CD8-positive, alpha-beta memory T cell (primary cell): ENCODE measurements around the gene AP1B1. TPM values are rescaled to one million over a fixed set of nuclear protein-coding genes. Genes with fewer than 3 reads are reported as not detected.
A peak's percentile ranks its signal among the peaks of the same experiment; 100 is the strongest.

Experiments used
- CTCF ChIA-PET: fragments of 350-600 bp; sonication (Branson Sonifier 250); formaldehyde crosslinking; loops from one replicate; lab custom pipeline; 2021; ENCODE audit warnings: antibody characterized with exemption; lab: Charles Lee
- POLR2A ChIA-PET: fragments of 350-600 bp; sonication (Branson Sonifier 250); formaldehyde crosslinking; loops from one replicate; lab custom pipeline; 2021; ENCODE audit warnings: antibody characterized with exemption; lab: Charles Lee
- DNase-seq, 5 donors: peaks; one replicate each; pipeline versions ENCODE4 v3.0.0 to v3.0.0-alpha.2; 2020 to 2022; ENCODE audit warnings: mixed read lengths in 1 of 5
- H3K27ac ChIP-seq: one replicate; pipeline ENCODE4 v1.7.0; 2013; ENCODE audit warnings: low read depth, mild to moderate bottlenecking, low read length, moderate library complexity
- H3K27me3 ChIP-seq: 2 replicates; pipeline ENCODE4 v1.7.0; 2013; ENCODE audit warnings: low read length, mild to moderate bottlenecking; ENCODE audit not compliant: insufficient read depth, poor library complexity, severe bottlenecking
- H3K36me3 ChIP-seq: 2 replicates; pipeline ENCODE4 v1.7.0; 2013; ENCODE audit warnings: mild to moderate bottlenecking, low read length, moderate library complexity; ENCODE audit not compliant: insufficient read depth
- H3K4me1 ChIP-seq: 2 replicates; pipeline ENCODE4 v1.7.0; 2013; ENCODE audit warnings: mild to moderate bottlenecking, low read length, moderate library complexity; ENCODE audit not compliant: insufficient read depth
- H3K4me3 ChIP-seq: 2 replicates; pipeline ENCODE4 v1.7.0; 2013; ENCODE audit warnings: mild to moderate bottlenecking, low read length
- H3K9me3 ChIP-seq: 2 replicates; pipeline ENCODE4 v1.7.0; 2013; ENCODE audit warnings: mild to moderate bottlenecking, low read length
- H3K27ac Mint-ChIP-seq, 8 donors: one replicate each; pipeline ENCODE4 v1.8.0; 2020 to 2021; ENCODE audit warnings: mixed read lengths in 8 of 8, mild to moderate bottlenecking in 6 of 8, inconsistent platforms in 3 of 8, moderate library complexity in 3 of 8
- H3K27me3 Mint-ChIP-seq, 2 donors: one replicate each; pipeline ENCODE4 v1.8.0; 2020 to 2021; ENCODE audit warnings: mixed read lengths in 2 of 2, mild to moderate bottlenecking in 1 of 2, moderate library complexity in 1 of 2
- H3K36me3 Mint-ChIP-seq, 3 donors: one replicate each; pipeline ENCODE4 v1.8.0; 2020 to 2021; ENCODE audit warnings: mixed read lengths in 3 of 3, inconsistent platforms in 1 of 3, mild to moderate bottlenecking in 1 of 3
- H3K4me1 Mint-ChIP-seq, 3 donors: one replicate each; pipeline ENCODE4 v1.8.0; 2020 to 2021; ENCODE audit warnings: mixed read lengths in 3 of 3, inconsistent platforms in 1 of 3, mild to moderate bottlenecking in 1 of 3
- H3K4me3 Mint-ChIP-seq, 7 donors: one replicate each; pipeline ENCODE4 v1.8.0; 2020 to 2021; ENCODE audit warnings: mixed read lengths in 7 of 7, mild to moderate bottlenecking in 6 of 7, moderate library complexity in 4 of 7, inconsistent platforms in 2 of 7
- H3K9me3 Mint-ChIP-seq, 5 donors: one replicate each; pipeline ENCODE4 v1.8.0; 2020 to 2022; ENCODE audit warnings: mixed read lengths in 5 of 5, mild to moderate bottlenecking in 3 of 5, moderate library complexity in 2 of 5, inconsistent platforms in 1 of 5
- polyA plus RNA-seq: library from polyadenylated mRNA; unstranded; fragments of 300-500 nt; fragmentation: Illumina TruSeq; gene quantifications from one replicate; pipeline ENCODE4 v1.2.3, GENCODE V29; 2021
- total RNA-seq, 2 experiments: library from RNA; stranded (reverse); gene quantifications; one replicate each; pipeline ENCODE4 v1.2.3, GENCODE V29; 2021

Gene AP1B1
- total and polyA plus RNA-seq, 3 experiments from 2014 or later: 22.9 to 75.1 (median 75.0) TPM

DNA sequence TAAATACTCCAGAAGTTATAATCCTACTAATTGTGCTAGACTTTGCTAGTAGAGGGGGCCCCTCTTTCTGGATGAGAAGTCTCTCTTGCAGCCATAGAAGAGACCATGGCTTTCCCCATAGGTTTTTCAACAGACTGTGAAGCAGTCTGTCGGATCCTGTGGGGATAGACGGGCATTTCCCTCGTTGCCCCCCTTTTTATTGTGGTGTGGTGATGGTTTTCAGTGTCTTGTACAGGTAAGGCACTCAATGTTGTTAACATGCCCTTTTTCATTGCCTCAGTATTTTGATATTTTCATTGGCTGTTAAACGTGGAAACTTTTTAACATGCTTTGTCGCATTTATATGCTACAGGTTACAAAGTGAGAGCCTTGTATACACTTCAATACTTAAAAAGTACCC, 98.3 kb downstream of the AP1B1 start:
- Mint-ChIP-seq H3K27me3 (peaks cover 0 to 2% of the 10 kb centered on the region in 2 donors), H3K36me3 (peaks cover 20 to 95% (median 38%) of the 10 kb centered on the region in 3 donors), H3K4me1 (peaks cover 13 to 51% (median 28%) of the 10 kb centered on the region in 3 donors), H3K4me3 (no peak overlapping the region), H3K27ac (peak overlapping the region in 1 of 8 donors; percentile 26), H3K9me3 (no peaks in the 10 kb centered on the region)
- POLR2A ChIA-PET: no interaction called here
- Histone ChIP-seq H3K27ac (no peak overlapping the region), H3K27me3 (no peaks in the 10 kb centered on the region), H3K4me1 (no peaks in the 10 kb centered on the region), H3K4me3 (no peak overlapping the region), H3K9me3 (no peaks in the 10 kb centered on the region), H3K36me3 (peaks cover 75% of the 10 kb centered on the region)
- CTCF ChIA-PET: no interaction called here
- no peak for DNase-seq

DNA sequence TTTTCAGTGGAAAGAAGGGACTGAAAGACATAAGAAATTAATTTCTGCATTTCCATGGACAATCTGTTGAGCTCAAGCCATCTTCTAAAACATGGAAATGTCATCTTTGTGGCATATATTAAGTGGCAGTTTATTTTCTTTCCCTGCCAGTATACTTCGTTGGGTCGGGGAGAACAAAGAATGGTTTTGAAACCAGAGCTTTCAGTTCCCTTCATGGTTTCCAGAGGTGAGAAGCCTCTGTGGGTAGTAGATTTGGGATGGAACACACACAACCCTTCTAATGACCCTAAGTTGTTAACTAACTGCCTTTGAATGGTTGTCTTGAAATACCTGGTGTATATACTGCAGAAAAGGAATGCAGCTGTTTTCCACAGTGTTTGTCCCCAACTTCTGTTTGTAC, 99.5 kb downstream of the AP1B1 start:
- Histone ChIP-seq H3K36me3 (peaks cover 81% of the 10 kb centered on the region), H3K27ac (no peak overlapping the region), H3K4me1 (no peaks in the 10 kb centered on the region), H3K27me3 (no peaks in the 10 kb centered on the region), H3K9me3 (no peaks in the 10 kb centered on the region), H3K4me3 (no peak overlapping the region)
- CTCF ChIA-PET: interaction anchor here (1.8 kb wide), 1 partner anchor 17 kb away, joined by 4 read pairs; no protein-coding TSS in a partner anchor
- Mint-ChIP-seq H3K4me3 (no peak overlapping the region), H3K27me3 (peaks cover 0 to 2% of the 10 kb centered on the region in 2 donors), H3K4me1 (peaks cover 18 to 51% (median 35%) of the 10 kb centered on the region in 3 donors), H3K9me3 (no peaks in the 10 kb centered on the region), H3K27ac (peak overlapping the region in 3 of 8 donors; percentile 0 to 39 (median 14)), H3K36me3 (peaks cover 26 to 94% (median 42%) of the 10 kb centered on the region in 3 donors)
- no peak for DNase-seq
- POLR2A ChIA-PET: no interaction called here

DNA sequence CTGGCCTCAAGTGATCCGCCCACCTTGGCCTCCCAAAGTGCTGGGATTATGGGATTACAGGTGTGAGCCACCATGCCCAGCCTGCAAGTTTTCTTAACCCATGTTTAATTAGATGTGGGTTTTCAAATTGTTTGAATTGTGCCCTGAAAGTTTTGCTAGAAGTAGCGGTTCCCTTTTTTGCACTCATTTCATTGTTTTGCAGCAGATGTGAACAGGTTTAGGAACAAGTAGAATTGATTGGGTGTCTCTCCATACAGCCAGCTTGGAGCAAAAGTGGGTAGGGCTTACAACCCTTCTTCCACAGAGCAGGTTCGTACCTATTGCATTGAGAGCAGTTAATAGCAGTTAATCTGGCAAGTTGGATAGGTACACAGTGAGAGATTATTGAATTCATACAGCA, 104.2 kb downstream of the AP1B1 start:
- Mint-ChIP-seq H3K9me3 (no peaks in the 10 kb centered on the region), H3K27ac (peak overlapping the region in 1 of 8 donors; percentile 2)
- POLR2A ChIA-PET: no interaction called here

DNA sequence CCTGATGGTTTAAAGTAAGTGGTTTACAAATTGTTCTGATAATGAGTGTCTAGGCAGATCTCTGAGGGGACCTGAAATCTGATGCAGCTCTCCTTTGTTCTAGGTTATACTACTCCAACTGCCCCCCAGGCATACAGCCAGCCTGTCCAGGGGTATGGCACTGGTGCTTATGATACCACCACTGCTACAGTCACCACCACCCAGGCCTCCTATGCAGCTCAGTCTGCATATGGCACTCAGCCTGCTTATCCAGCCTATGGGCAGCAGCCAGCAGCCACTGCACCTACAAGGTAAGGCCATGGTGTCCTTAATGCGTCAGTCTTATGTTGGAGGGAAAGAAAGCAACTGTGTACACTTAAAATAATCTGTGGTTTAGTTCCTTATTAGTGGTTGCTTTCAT, 110.4 kb downstream of the AP1B1 start:
- Histone ChIP-seq H3K4me3 (no peak overlapping the region), H3K9me3 (no peaks in the 10 kb centered on the region), H3K27ac (no peak overlapping the region), H3K36me3 (peaks cover 73% of the 10 kb centered on the region), H3K4me1 (peaks cover 33% of the 10 kb centered on the region), H3K27me3 (no peaks in the 10 kb centered on the region)
- ChIA-PET CTCF (no interaction called here), POLR2A (no interaction called here)
- H3K4me3 Mint-ChIP-seq: no peak overlapping the region
- no peaks in the 10 kb centered on the region for H3K27me3 Mint-ChIP-seq
- peaks cover 60 to 78% (median 76%) of the 10 kb centered on the region in 3 donors for H3K4me1 Mint-ChIP-seq
- no peaks in the 10 kb centered on the region for H3K9me3 Mint-ChIP-seq
- no peak for DNase-seq
- H3K27ac Mint-ChIP-seq: peak overlapping the region in 5 of 8 donors; percentile 2 to 62 (median 17)
- peaks cover 4 to 96% (median 26%) of the 10 kb centered on the region in 3 donors for H3K36me3 Mint-ChIP-seq

More for the DNA sequence above, 104.2 kb downstream of the AP1B1 start:
- Histone ChIP-seq H3K4me1 (no peaks in the 10 kb centered on the region), H3K27ac (no peak overlapping the region), H3K4me3 (no peak overlapping the region), H3K9me3 (no peaks in the 10 kb centered on the region), H3K36me3 (peaks cover 74% of the 10 kb centered on the region), H3K27me3 (no peaks in the 10 kb centered on the region)
- Mint-ChIP-seq H3K36me3 (peaks cover 18 to 95% (median 34%) of the 10 kb centered on the region in 3 donors), H3K4me1 (peaks cover 23 to 50% (median 45%) of the 10 kb centered on the region in 3 donors), H3K27me3 (peaks cover 0 to 2% of the 10 kb centered on the region in 2 donors), H3K4me3 (peak overlapping the region in 1 of 7 donors; percentile 23)
- DNase-seq: no peak
- CTCF ChIA-PET: no interaction called here

Other genes starting within 250 kb of the AP1B1 start
- not detected for gene EMID1, start 182.7 kb downstream of the AP1B1 start, total RNA-seq
- gene EMID1, start 182.7 kb downstream of the AP1B1 start, polyA plus RNA-seq: 0.31 TPM
- gene RHBDD3, start 120.6 kb downstream of the AP1B1 start, total RNA-seq: 10 to 100 TPM; 37.9 to 41.0 TPM
- gene RHBDD3, start 120.6 kb downstream of the AP1B1 start, polyA plus RNA-seq: 10.4 TPM
- 100 to 1,000 TPM; 312 to 327 TPM for gene EWSR1, start 120.3 kb downstream of the AP1B1 start, total RNA-seq
- gene EWSR1, start 120.3 kb downstream of the AP1B1 start, polyA plus RNA-seq: 219 TPM
- under 1 TPM; 0.61 to 0.71 TPM for gene GAS2L1, start 81.9 kb downstream of the AP1B1 start, total RNA-seq
- 0.58 TPM for gene GAS2L1, start 81.9 kb downstream of the AP1B1 start, polyA plus RNA-seq
- not detected for gene RASL10A, start 72.9 kb downstream of the AP1B1 start, total RNA-seq
- not detected for gene RASL10A, start 72.9 kb downstream of the AP1B1 start, polyA plus RNA-seq
- not detected for gene RFPL1, start 50.0 kb upstream of the AP1B1 start, total RNA-seq
- gene RFPL1, start 50.0 kb upstream of the AP1B1 start, polyA plus RNA-seq: not detected
- 1 to 10 TPM; 6.3 to 7.1 TPM for gene NEFH, start 91.6 kb upstream of the AP1B1 start, total RNA-seq
- 1.6 TPM for gene NEFH, start 91.6 kb upstream of the AP1B1 start, polyA plus RNA-seq
- 10 to 100 TPM; 62.6 to 64.1 TPM for gene THOC5, start 165.2 kb upstream of the AP1B1 start, total RNA-seq
- 28.5 TPM for gene THOC5, start 165.2 kb upstream of the AP1B1 start, polyA plus RNA-seq
- 10 to 100 TPM; 39.6 to 40.3 TPM for gene NIPSNAP1, start 192.5 kb upstream of the AP1B1 start, total RNA-seq
- 52.3 TPM for gene NIPSNAP1, start 192.5 kb upstream of the AP1B1 start, polyA plus RNA-seq
- gene NF2, start 215.1 kb upstream of the AP1B1 start, total RNA-seq: 10 to 100 TPM; 51.6 to 53.3 TPM
- gene NF2, start 215.1 kb upstream of the AP1B1 start, polyA plus RNA-seq: 21.4 TPM